ENCODE measurements around the gene NKAPD1. TPM values are rescaled to one million over a fixed set of nuclear protein-coding genes. Genes with fewer than 3 reads are reported as not detected.

Gene NKAPD1
- polyA plus RNA-seq, 1 of the 3 experiments (the other 2 are of a cell fraction), result 9.2 TPM

DNA sequence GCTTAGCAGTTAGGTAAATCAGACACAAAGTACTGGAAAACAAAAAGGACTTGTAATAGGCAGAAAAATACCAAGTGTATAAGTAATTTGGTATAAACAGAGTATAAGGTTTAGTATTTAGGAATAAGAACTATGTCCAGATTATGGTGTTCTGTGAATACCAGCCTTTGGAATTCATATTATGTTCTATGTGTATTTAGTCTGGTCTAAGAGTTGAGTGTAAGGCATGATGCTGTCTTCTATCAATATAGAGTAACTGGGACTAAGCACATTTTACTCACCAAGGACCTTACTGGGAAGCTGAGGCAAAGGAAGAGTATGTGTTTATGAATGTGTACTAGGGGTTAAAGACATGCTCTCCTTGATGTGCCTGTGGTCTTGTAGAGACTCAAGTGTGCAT, 22.1 kb downstream of the NKAPD1 start:
- no peak overlapping the region for H3K4me2 ChIP-seq
- no peaks in the 10 kb centered on the region for H4K20me1 ChIP-seq (ENCODE audit: insufficient read depth)
- H3K4me1 ChIP-seq (ENCODE audit: control insufficient read depth in 1 of 2, insufficient read depth in 2 of 2, low read depth in 1 of 2, low read length in 1 of 2), result no peaks in the 10 kb centered on the region
- peaks cover 11% of the 10 kb centered on the region; the same call in 1 of the 2 replicates for H3K79me2 ChIP-seq (ENCODE audit: insufficient read depth)
- no peaks in the 10 kb centered on the region for H3K9me2 ChIP-seq
- H3K9me3 ChIP-seq, result no peaks in the 10 kb centered on the region
- no peak overlapping the region for H2AFZ ChIP-seq (ENCODE audit: low read depth)
- H3K36me3 ChIP-seq (replicated peaks in 1 of 2; ENCODE audit: control insufficient read depth in 1 of 2, insufficient read depth in 2 of 2, low read length in 1 of 2), result peaks cover 37 to 41% of the 10 kb centered on the region in 2 experiments
- no peak overlapping the region for H3K4me3 ChIP-seq (ENCODE audit: low read depth in 2 of 2, low read length in 1 of 2)
- no peak for DNase-seq
- no peaks in the 10 kb centered on the region for H3F3A ChIP-seq (replicated peaks; ENCODE audit: insufficient read depth)
- H3K27me3 ChIP-seq (ENCODE audit: insufficient read depth), result no peaks in the 10 kb centered on the region
- H3K27ac ChIP-seq (ENCODE audit: low read depth in 2 of 2, low read length in 1 of 2), result no peak overlapping the region
- no peak overlapping the region for H3K9ac ChIP-seq
- TF ChIP-seq GABPA (IDR thresholded peaks at IDR 0.05; ENCODE audit: low read depth) (no peak), TEAD4 (IDR thresholded peaks at IDR 0.05; ENCODE audit: borderline replicate concordance, insufficient read depth) (no peak), MXI1 (IDR thresholded peaks at IDR 0.05; ENCODE audit: low read depth, low read length) (no peak)
- ChIA-PET POLR2A (no interaction called here), CTCF (interaction anchor here (0.9 to 2.9 kb wide), 2 partner anchors 17 kb away, joined by 3 to 15 read pairs; no protein-coding TSS in a partner anchor)

DNA sequence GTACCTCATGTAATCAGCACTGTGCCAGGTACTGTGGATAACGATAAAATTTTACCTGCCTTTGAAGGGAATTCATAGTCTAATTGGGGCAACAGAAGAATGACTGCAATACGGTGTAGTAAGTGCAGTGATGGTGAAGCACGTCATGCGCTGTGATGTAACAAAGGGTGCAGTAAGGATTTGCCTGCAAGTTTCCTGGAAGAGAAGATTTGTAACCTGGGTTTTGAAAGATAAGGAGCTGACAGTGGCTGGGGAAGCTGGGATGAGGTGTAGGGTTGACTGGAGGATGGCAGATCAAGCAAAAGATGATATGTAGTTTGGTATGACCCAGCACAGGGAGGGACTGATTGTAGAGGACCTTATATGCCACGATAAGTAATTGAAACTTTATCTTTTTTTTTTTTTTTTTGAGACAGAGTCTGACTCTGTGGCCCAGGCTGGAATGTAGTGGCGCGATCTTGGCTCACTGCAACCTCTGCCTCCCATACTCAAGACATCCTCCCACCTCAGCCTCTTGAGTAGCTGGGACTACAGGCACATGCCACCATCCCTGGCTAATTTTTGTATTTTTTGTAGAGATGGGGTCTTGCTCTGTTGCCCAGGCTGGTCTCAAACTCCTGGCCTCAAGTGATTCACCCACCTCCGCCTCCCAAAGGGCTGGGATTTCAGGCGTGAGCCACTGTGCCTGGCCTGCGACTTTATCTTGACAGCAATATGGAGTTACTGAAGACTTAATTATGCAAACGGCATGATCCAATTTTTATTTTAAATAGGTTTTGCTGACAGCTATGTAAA, 23.8 kb downstream of the NKAPD1 start:
- no peak for DNase-seq
- CTCF ChIA-PET, result interaction anchor here (0.7 to 2.9 kb wide), 5 partner anchors 8 to 227 kb away, joined by 3 to 15 read pairs (median 3); partner anchors contain the start of gene ALG9
- H3K79me2 ChIP-seq (ENCODE audit: insufficient read depth), result no peaks in the 10 kb centered on the region; the same call in 1 of the 2 replicates

More for the DNA sequence above, 23.8 kb downstream of the NKAPD1 start:
- H4K20me1 ChIP-seq (ENCODE audit: insufficient read depth), result no peaks in the 10 kb centered on the region
- WGBS (ENCODE audit: low lambda C conversion rate), result 93% methylated on average over 11 of the region's 11 CpGs
- no peaks in the 10 kb centered on the region for H3K27me3 ChIP-seq (ENCODE audit: insufficient read depth)
- POLR2A ChIA-PET, result no interaction called here
- TF ChIP-seq, protein P1, sequence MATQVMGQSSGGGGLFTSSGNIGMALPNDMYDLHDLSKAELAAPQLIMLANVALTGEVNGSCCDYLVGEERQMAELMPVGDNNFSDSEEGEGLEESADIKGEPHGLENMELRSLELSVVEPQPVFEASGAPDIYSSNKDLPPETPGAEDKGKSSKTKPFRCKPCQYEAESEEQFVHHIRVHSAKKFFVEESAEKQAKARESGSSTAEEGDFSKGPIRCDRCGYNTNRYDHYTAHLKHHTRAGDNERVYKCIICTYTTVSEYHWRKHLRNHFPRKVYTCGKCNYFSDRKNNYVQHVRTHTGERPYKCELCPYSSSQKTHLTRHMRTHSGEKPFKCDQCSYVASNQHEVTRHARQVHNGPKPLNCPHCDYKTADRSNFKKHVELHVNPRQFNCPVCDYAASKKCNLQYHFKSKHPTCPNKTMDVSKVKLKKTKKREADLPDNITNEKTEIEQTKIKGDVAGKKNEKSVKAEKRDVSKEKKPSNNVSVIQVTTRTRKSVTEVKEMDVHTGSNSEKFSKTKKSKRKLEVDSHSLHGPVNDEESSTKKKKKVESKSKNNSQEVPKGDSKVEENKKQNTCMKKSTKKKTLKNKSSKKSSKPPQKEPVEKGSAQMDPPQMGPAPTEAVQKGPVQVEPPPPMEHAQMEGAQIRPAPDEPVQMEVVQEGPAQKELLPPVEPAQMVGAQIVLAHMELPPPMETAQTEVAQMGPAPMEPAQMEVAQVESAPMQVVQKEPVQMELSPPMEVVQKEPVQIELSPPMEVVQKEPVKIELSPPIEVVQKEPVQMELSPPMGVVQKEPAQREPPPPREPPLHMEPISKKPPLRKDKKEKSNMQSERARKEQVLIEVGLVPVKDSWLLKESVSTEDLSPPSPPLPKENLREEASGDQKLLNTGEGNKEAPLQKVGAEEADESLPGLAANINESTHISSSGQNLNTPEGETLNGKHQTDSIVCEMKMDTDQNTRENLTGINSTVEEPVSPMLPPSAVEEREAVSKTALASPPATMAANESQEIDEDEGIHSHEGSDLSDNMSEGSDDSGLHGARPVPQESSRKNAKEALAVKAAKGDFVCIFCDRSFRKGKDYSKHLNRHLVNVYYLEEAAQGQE (IDR thresholded peaks at IDR 0.05; ENCODE audit: low read depth, low read length), result no peak
- TF ChIP-seq TEAD4 (IDR thresholded peaks at IDR 0.05; ENCODE audit: borderline replicate concordance, insufficient read depth) (no peak), RCOR1 (IDR thresholded peaks at IDR 0.05; ENCODE audit: low read length) (no peak), SMC3 (IDR thresholded peaks at IDR 0.05; ENCODE audit: low read depth, low read length) (no peak), FOXM1 (IDR thresholded peaks at IDR 0.05; ENCODE audit: low read depth) (no peak), SIN3A (IDR thresholded peaks at IDR 0.05; ENCODE audit: borderline replicate concordance, low read depth, low read length) (no peak), EP300 (IDR thresholded peaks at IDR 0.05; ENCODE audit: borderline replicate concordance in 1 of 2, low read depth in 1 of 2, low read length in 1 of 2) (no peak), NFIC (IDR thresholded peaks at IDR 0.05; ENCODE audit: borderline replicate concordance) (no peak), TCF12 (IDR thresholded peaks at IDR 0.05) (no peak), CHD2 (IDR thresholded peaks at IDR 0.05; ENCODE audit: low read length, partially characterized antibody) (no peak), YY1 (IDR thresholded peaks at IDR 0.05; ENCODE audit: low read depth) (no peak), MEF2A (IDR thresholded peaks at IDR 0.05; ENCODE audit: borderline replicate concordance, low read depth) (no peak)
- TF ChIP-seq, protein P2, sequence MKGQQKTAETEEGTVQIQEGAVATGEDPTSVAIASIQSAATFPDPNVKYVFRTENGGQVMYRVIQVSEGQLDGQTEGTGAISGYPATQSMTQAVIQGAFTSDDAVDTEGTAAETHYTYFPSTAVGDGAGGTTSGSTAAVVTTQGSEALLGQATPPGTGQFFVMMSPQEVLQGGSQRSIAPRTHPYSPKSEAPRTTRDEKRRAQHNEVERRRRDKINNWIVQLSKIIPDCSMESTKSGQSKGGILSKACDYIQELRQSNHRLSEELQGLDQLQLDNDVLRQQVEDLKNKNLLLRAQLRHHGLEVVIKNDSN (IDR thresholded peaks at IDR 0.05; ENCODE audit: borderline replicate concordance, low read depth), result no peak
- no peak overlapping the region for H3K9ac ChIP-seq
- H3K4me1 ChIP-seq (ENCODE audit: control insufficient read depth in 1 of 2, insufficient read depth in 2 of 2, low read depth in 1 of 2, low read length in 1 of 2), result no peaks in the 10 kb centered on the region
- no peaks in the 10 kb centered on the region for H3F3A ChIP-seq (replicated peaks; ENCODE audit: insufficient read depth)
- no peak overlapping the region for H3K4me2 ChIP-seq
- no peaks in the 10 kb centered on the region for H3K9me2 ChIP-seq
- H3K9me3 ChIP-seq, result no peaks in the 10 kb centered on the region
- peaks cover 21 to 23% of the 10 kb centered on the region in 2 experiments for H3K36me3 ChIP-seq (replicated peaks in 1 of 2; ENCODE audit: control insufficient read depth in 1 of 2, insufficient read depth in 2 of 2, low read length in 1 of 2)
- no peak overlapping the region for H3K27ac ChIP-seq (ENCODE audit: low read depth in 2 of 2, low read length in 1 of 2)
- no peak overlapping the region for H2AFZ ChIP-seq (ENCODE audit: low read depth)
- no peak overlapping the region for H3K4me3 ChIP-seq (ENCODE audit: low read depth in 2 of 2, low read length in 1 of 2)
